Measurements from ENCODE around the gene HGF.

GRCh38 chr7:81721437-81721836 is 48.4 kb downstream of the HGF start:
- TF ChIP-seq CTCF (conservative IDR thresholded peaks at IDR 0.05; ENCODE audit: low read length) (no peak), EZH2phosphoT487 (IDR thresholded peaks at IDR 0.05; ENCODE audit: borderline replicate concordance) (no peak)

Data from Loucy (cell line).